ENCODE data around the gene MAGEC3.

- TF ChIP-seq POLR2AphosphoS5 (IDR thresholded peaks at IDR 0.05) = no peak
- TF ChIP-seq EP300 (IDR thresholded peaks at IDR 0.05) = no peak
- TF ChIP-seq CTCF (IDR thresholded peaks at IDR 0.05) = no peak
- TF ChIP-seq POLR2A (IDR thresholded peaks at IDR 0.05) = no peak
These were observed 109.2 kb downstream of the MAGEC3 start for GRCh38 chrX:141947350-141947749.
